Measurements from ENCODE around the gene ARHGAP1.

The ARHGAP1 gene

DNA sequence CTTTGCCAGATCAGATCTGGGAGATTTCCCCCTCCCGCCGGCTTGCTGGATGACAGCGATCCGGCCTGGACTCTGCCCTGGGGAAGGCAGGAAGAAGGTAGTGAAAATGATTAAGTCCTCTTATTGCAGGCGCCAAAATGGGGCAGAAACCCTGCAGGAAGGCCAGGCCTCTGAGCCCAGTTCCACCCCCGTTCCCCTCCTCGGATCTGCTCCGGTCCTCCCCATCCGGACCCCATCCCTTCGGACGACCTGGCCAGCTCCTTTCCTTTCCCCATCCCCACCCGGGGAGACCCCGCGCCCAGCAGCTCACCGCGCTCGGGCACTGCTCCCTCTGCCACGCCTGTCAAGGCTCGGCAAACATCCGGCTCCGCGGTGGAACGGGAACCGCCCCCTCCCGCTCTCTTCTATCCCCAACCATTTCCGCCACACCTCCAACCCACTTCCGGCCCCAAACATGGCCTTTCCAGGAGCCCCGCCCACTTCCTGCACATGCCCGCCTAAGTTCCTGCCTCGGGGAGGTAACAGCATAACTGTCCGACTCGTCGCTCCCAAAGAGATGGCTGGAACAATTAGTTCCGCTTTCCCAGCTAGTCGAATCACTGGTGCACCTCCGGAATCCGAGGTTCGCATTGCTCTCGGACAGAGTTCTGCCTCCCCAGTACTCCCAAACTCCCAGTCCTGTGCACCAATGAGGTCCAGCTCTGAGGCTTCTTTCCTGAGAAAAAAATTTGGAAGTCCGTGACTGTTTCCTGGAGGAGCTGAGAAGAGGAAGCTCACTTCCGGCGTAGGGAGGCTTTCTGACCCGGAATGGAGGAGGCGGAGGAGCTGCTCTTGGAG, at the start of gene ARHGAP1, which contains the start of gene ZNF408:
ARHGAP1 (minus strand) TSS at position 379 of the 837 bp plus-strand sequence. CDS start 4,512 bp downstream, outside the sequence.
ZNF408 (plus strand) TSS at position 791 of the 837 bp plus-strand sequence; CDS start at position 808, 17 bp downstream.
- peak; percentile 98 to 99 for DNase-seq

DNA sequence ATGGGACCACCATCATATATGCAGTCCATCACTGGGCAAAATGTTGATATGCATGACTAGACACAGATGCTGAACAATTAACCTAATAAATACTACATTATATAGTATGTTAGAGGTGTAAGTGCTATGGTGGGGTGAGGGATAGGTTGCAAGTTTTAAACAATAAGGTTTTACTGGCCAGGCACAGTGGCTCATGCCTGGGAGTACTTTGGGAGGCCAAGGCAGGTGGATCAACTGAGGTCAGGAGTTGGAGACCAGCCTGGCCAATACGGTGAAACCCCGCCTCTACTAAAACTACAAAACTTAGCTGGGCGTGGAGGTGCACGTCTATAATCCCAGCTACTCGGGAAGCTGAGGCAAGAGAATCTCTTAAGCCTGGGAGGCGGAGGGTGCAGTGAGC, 46.7 kb upstream of the ARHGAP1 start:
- no peak for DNase-seq

DNA sequence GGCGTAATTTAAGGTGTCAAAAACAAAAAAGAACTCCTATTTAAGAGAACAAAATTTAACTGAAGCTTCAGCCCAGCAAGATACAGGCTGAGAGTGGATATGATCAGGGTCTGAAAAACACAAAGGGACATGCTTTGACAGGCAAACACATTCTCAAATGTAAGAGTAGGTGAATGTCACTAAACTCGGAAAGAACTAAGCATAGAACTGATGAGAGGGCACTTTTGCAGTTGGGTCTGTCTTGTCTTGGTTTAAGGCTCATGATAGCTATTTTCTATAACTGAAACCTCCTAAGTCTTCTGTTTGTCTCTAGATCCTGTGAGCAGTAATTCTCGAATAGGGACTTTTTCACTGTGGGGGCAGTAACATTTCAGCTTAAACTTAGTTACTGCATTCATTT, 45.6 kb upstream of the ARHGAP1 start:
- DNase-seq, result no peak

DNA sequence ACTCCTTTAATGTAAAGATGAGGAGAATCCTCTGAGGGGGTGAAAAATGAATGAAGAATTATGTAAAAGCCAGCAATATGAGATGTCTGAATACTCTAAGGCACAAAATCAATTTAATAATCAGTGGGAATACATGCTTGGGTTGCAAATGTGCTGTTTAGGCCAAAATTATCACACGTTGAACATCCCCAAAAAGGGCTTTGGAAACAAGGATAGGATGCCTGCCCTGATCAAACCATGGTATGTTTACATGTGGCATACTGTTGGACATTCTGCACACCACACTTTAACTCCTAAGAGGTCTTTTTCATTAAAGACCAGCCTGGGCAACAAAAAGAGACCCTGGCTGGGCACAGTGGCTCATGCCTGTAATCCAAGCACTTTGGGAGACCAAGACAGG, 44.9 kb upstream of the ARHGAP1 start:
- DNase-seq, result no peak

DNA sequence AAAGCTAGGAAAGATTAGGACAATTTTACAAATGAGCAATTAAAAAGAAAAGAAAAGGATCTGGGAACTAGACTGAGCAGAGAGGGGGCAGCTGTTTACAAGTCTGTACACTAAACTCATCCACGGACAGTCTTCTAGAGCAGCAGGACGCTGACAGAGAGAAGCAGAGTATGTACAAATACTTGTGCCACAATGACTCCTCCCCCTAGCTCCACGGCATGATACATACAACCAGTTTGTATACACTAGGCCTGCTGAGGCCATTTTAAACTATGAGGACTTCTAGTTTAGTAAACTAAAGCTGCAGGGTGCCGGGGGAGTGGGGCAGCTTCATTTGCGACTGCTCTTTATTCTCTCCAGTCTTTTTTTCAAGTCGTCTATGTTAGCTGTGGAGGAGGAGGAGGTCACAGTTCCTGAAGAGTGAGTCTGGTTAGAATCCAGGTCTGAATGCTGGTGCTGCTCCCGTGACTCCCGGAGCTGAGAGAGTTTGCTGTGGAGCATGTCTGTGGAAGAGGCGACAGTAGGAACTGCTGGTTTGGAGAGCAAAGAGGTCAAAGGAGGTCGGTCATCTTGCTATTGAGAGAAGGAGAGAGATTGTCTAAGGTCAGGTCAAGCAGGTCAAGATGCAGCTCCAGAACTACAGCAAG, 43.4 kb upstream of the ARHGAP1 start:
- no peak for DNase-seq

DNA sequence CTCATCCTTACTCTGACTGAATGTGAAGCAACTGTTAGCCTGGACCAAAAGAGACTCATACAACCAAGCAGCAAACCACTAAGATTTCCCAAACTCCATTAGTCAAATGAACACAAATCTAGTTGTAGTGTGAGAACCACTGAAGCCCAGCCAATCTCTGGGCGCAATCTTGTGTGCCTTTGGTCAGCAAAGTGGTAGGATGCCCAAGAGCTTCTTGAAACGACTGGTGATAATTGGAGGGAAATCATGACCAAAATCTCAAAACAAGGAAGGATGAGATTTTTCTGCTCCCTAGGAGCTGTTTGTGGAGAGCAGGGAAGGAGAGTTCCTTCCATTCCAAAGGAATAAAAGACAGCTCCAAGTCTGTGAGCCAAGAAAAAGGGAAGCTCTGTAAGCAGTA, 42.6 kb upstream of the ARHGAP1 start:
- DNase-seq, result no peak

DNA sequence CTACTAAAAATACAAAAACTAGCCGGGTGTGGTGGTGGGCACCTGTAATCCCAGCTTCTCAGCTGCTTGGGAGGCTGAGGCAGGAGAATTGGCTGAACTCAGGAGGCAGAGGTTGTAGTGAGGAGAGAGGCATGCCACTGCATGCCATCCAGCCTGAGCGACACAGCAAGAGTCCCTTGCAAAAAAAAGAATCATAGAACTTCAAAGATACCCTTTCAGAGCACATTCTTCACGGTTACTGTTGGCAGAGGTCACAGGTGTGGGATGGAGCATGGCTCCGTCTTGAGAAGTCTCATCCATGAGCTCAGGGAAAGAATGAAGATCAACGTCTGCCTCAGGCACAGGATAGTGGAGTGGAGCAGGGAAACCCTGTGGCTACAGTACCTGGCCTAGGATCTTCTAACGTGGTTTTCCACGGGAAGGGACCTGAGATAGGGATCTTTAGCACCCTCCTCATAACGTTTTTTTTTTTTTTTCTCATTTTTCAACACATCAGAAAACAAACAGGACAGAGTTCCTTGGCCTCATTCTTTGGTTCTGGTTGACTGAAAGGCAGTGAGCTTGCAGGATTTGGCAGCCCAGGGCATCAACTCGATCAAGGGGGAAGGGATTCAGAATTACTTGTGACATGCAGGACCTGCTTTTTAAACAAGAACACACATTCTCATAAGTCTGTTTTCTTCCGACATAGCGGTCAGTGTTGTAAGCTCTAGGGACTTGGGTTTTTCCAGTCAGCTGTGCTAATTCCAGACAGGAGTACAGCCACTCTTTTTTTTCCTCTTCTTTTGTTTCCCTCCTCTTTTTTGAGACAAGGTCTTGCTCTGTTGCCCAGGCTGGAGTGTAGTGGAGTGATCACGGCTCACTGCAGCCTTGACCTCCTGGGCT, 41.4 kb upstream of the ARHGAP1 start:
- DNase-seq, result no peak

DNA sequence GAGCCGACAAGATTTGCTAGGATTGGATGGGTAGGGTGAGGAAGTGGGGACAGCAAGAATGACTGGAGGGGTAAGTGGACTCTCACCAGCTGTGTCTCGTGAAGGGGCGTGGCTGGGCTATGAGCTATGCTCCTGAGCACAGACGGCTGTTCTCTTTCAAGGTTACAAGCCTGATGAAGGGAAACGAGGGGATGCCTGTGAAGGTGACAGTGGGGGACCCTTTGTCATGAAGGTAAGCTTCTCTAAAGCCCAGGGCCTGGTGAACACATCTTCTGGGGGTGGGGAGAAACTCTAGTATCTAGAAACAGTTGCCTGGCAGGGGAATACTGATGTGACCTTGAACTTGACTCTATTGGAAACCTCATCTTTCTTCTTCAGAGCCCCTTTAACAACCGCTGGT, 38.5 kb upstream of the ARHGAP1 start:
- no peak for DNase-seq

DNA sequence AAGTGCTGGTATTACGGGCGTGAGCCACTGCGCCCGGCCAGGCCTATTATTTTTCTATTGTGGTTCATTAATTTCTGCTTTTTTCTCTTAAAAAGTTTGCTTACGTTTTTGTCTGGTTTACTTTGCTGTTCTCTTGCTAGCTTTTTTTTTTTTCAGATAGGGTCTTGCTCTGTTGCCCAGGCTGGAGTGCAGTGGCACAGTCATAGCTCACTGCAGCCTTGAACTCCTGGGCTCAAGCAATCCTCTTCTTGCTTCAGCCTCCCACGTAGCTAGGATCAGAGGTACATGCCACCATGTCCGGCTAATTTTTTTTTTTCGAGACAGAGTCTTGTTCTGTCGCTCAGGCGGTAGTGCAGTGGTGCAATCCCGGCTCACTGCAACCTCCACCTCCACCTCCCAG, 37.3 kb upstream of the ARHGAP1 start:
- no peak for DNase-seq

DNA sequence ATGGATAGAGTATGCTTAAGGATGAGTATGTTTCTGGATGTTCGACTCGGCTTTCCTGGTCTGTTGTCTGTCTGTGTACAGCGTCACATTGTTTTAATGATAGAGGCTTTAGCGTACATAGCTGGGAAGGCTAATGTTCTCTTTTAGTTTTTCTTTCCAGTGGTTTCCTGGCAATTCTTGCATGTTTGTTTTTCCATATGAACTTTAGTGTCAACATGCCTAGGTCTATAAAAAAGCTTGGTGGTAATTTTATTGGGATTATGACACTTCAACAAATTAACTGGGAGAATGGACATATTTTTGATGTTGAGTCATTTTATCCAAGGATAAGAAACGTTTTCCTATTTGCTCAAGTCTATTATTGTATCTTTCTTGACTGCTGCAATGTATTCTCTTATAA, 36.2 kb upstream of the ARHGAP1 start:
- DNase-seq, result no peak

DNA sequence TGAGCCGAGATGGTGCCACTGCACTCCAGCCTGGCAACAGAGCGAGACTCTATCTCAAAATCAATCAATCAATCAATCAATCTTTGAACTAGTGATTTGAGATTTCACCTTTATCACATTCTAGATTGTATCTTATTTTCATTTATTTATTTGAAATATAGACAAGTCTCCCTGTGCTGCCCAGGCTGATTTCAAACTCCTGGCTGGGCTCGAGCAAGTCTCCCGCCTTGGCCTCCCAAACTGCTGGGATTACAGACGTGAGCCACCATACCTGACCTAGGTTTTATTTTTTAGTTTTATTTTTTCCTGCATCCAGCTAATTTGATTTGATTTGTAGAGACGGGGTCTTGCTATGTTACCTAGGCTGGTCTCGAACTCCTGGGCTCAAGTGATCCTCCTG, 35.7 kb upstream of the ARHGAP1 start:
- no peak for DNase-seq

DNA sequence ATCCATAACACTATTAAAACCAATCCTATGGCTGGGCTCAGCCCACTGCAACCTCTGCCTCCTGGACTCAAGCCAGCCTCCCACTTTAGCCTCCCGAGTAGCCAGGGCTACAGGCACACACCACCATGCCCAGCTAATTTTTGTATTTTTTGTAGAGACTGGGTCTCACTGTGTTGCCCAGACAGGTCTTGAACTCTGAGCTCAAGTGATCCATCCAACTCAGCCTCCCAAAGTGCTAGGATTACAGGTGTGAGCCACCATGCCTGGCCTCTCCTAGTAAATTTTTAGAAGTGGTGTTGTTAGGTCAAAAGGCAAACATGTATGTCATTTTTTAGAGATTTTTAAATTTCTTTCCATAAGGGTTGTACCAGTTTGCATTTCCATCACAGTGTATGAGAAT, 32.8 kb upstream of the ARHGAP1 start:
- no peak for DNase-seq

DNA sequence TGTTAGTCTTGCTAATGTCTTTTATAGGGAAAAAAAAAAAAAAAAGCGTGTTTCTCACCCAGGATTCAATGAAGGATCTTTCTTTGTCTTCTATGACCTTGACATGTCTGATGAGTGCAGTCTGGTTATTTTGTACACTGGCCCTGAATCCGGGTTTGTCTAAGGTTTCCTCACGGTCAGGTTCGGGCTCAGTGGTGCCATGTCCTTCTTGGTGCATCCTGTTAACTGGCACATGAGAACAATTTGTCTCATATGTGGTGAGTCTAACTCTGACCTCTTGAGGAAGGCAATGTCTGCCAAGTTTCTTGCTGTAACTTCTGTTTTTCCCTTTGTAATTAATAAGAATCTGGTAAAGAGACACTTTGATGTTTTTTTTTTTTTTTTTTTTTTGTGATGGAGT, 31.1 kb upstream of the ARHGAP1 start:
- no peak for DNase-seq

DNA sequence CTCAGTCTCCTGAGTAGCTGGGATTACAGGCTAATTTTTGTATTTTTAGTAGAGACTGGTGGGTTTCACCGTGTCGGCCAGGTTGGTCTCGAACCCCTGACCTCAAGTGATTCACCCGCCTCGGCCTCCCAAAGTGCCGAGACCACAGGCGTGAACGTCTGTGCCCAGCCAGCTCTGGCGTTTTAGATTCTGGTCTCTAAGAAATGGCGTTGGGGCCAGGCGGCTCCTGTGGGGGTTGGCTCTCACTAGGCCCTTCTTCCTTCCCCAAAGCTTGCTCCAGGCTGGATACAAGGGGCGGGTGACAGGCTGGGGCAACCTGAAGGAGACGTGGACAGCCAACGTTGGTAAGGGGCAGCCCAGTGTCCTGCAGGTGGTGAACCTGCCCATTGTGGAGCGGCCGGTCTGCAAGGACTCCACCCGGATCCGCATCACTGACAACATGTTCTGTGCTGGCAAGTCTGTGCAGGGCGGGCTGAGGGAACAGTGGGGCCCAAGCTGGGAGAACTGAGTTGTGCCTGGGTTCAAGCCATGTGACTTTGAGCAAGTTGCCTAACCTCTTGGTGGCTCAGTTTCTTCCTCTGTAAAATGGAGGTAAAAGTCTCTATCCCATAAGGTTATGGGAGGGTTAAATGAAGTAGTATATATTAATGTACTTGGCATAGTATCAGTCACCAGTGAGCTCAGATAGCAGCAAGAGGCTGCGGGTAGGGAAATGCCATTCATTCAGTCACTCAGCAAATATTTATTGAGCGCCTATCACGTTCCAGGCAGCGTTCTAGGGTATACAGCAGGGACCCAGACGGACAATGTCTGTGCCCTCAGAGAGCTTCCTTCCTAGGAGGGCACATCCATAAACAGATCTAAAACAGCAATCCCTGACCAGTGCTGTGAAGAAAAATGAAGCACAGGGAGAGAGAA, 28.9 kb upstream of the ARHGAP1 start:
- no peak for DNase-seq

DNA sequence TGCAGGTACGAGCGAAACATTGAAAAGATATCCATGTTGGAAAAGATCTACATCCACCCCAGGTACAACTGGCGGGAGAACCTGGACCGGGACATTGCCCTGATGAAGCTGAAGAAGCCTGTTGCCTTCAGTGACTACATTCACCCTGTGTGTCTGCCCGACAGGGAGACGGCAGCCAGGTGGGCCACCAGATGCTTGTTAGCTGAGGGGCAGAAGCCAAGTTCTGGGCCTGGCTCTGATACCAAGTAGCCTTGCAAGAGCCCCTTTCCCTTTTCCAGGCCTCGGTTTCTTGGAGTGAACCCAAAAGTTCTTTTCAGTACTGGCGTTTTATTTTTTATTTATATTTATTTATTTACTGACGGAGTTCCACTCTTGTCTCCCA, 28.2 kb upstream of the ARHGAP1 start:
- no peak for DNase-seq

DNA sequence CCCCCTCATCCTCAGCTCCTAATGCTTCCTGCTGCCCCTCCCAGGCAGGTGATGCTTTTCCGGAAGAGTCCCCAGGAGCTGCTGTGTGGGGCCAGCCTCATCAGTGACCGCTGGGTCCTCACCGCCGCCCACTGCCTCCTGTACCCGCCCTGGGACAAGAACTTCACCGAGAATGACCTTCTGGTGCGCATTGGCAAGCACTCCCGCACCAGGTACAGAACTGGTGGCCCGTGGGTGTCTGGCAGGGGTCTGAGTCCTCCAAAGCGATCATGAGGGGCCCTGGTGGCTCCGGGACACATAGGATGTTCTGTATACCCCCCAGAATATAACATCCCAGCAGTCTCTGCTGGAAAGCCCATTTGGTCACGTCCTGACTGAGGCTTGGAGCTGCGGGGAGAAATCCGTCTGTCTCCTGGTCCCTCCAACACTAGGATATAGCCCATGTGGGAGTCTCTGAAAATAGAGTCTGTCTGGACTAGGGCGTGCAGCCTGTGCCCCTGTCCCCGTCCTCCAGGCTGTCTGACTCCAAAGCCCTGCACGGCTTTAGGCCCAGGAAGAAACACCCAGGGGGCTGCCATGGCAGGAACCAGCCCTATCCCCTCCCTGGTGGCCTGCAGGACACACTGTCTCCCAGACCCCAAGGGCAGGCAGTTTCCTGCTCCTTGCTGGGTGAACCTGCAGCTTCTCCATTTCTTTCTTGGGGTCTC, 27.7 kb upstream of the ARHGAP1 start:
- DNase-seq, result no peak

DNA sequence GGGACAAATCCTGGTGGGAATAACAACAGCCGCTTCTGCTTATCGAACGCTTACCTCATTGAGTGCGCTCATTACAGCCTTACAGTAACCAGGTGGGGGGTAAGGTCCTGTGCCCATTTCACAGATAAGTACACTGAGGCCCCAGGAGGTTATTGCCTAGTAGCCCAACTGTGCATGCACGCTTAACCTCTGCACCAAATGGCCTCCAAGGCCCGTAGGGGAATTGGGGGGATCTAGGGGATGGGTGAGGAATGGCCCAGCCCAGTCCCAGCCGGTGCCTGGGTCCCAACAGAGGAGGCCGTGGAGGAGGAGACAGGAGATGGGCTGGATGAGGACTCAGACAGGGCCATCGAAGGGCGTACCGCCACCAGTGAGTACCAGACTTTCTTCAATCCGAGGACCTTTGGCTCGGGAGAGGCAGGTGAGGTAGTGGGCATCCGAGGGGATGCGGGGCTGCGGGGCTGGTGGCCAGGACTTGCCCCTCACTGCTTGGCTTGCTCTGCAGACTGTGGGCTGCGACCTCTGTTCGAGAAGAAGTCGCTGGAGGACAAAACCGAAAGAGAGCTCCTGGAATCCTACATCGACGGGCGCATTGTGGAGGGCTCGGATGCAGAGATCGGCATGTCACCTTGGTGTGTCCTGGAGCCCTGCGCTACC, 25.9 kb upstream of the ARHGAP1 start:
- no peak for DNase-seq

DNA sequence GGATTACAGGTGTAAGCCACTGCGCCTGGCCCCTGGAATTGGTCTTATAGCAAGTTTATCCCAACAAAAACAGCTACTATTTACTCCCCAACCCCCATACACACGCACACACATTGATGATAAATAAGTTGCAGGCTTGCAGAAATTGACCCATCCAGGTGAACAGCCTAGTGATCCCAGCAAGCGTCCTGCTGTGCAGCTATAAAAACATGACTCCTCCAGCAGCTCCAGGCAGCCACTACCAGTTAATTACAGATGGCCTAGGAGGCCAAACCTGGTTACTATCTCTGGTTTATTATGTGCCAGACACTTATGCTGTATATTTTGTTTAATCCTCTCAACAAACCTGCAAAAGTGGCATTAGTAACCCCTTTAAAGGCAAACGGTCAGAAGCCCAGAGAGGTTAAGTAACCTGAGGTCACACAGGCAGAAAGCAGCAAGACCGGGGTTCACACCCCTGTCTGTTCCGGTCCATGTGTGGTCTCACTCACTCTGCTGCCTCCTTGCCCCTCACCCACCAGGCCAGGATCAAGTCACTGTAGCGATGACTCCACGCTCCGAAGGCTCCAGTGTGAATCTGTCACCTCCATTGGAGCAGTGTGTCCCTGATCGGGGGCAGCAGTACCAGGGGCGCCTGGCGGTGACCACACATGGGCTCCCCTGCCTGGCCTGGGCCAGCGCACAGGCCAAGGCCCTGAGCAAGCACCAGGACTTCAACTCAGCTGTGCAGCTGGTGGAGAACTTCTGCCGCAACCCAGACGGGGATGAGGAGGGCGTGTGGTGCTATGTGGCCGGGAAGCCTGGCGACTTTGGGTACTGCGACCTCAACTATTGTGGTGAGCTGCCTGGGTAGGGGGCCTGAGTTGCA, 25.2 kb upstream of the ARHGAP1 start:
- no peak for DNase-seq

DNA sequence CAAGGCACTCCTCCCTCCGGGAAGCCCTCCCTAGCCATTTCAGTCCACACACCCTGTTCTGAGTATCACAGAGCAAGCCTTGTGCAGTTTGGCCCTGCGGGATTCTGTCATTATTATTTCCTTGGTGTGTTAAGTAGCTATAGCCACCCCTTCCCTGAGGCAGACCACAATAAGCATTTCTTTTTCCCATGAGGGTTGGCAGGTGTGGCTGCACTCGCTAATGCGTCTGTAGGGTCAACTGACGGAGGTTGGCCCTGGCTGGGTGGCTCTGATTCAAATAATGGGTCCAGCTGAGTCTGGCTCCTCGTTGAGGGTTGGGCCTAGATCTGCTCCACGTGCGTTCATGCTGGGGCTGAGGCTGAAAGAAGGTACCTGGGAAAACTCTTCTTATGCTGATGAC, 23.7 kb upstream of the ARHGAP1 start:
- no peak for DNase-seq

DNA sequence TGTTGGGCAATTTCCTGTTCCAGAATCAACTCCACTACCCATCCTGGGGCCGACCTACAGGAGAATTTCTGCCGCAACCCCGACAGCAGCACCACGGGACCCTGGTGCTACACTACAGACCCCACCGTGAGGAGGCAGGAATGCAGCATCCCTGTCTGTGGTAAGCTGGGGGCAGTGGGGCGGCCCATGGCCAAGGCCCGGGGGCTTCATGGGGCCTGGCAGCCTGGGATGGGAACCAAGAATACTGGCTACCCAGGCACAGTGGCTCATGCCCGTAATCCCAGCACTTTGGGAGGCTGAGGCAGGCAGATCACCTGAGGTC, 22.9 kb upstream of the ARHGAP1 start:
- no peak for DNase-seq

Data from CD4-positive, alpha-beta T cell treated with Interleukin-4 for 1 hour (primary cell).